HT-29 (cell line): Measurements from ENCODE around the gene EID3. TPM values are rescaled to one million over a fixed set of nuclear protein-coding genes. Genes with fewer than 3 reads are reported as not detected.
"Not testable (repeated sequence)": the region's sequence is repeated elsewhere in the genome, so short reads cannot be mapped to it uniquely, and the experiment has no call there.

ENCODE experiments used
- DNase-seq: peaks from one replicate; pipeline ENCODE4 v3.0.0-alpha.2; 2015; ENCODE audit warnings: low spot score
- total RNA-seq: library from RNA; depleted of rRNA; stranded (reverse); fragments of >200 nt; shearing (Covaris generic); gene quantifications from 2 replicates; pipeline ENCODE4 v1.2.3, GENCODE V29; 2014

Gene EID3
- total RNA-seq, 1 experiment from 2014 or later, result 8.7 TPM

DNA sequence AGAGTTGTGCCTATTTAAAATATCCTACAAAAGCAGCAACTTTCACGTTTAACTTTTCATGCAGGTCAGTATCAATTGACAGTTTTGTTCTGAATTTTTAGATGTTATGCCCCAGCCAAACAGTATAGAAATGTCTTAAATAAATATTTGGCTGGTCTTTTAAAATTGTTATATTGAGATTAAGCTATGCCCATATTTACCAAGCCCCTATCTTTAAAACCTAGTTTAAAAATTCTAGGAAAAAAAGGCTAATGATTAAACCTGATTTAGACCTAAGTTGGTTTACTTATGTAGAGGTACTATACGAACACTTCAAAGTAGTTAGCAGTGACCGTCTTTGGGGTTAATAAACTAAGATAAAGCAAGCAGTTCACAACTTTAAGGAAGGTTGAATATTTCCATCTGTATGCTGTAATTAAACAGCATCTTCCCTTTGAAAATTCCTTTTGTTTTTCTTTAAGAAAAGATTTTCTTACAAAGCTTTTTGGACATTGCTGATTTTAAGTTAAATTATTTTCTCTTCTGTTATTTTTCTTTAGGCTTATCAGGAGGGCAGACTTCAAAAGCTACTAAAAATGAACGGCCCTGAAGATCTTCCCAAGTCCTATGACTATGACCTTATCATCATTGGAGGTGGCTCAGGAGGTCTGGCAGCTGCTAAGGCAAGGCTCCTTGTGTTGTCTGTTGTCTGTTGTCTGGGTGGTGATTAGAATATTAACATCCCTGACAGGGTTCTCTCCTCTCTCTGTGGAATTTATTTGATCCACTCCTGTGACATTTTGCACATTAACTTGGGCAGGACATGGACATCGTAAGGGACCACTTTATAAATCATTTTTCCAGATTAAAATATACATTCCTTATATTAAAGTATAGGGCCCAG is 7.5 kb downstream of the EID3 start:
- DNase-seq, result no peak

- no peak for DNase-seq
Measured at GRCh38 chr12:104312202-104312601, 8.7 kb downstream of the EID3 start.

- no peak for DNase-seq
Measured at GRCh38 chr12:104312654-104313053, 9.1 kb downstream of the EID3 start.

DNA sequence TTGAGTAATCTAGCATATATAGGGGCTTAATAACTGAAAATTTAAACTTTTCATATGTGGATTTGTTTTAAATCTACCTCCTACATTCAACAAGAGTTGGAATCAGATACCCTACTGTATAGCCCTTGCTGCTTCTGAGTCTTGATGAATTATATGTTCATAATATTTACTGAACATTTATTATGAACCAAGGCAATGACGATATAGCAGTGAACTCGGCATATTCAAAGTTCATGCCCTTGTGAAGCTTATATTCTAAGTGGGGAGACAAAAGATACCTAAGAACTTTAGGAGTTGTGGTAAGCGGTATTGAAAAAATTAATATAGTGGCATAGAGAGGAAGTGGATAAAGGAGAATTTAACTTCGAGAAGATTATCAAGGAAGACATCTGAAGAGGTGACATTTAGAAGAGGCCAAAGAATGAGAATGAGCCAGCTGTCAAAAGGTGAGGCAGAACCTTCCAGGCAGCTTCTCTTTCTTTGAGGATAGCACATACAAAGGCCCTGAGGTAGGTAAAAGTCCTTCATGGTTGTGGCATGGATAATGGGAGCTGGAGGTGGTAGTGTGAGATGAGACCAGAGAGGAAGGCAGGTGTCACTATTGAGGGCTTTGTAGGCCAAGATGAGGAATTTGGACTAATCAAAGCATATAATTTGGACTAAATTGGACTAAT is 10.2 kb downstream of the EID3 start:
- no peak for DNase-seq

DNA sequence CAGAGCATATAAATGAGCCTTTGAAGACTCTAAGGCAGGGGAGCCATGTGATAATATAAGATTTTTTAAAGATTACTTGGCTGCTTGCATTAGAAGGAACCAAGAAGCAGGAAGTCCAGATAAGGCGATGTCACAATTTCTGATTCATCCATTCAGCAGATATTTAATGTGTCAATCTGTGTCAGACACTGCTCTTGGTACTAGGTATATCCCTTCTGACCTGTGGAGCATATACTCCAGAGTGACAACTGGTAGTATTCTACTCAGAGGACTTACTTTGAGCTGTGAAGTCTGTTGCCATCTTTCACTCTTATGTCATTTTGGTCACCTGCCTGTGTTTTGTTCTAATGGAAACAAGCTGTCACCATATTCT is 10.7 kb downstream of the EID3 start:
- DNase-seq, result no peak

- DNase-seq, result no peak
Measured at GRCh38 chr12:104315326-104316224, 12.0 kb downstream of the EID3 start.

GRCh38 chr12:104316936-104317335 is 13.4 kb downstream of the EID3 start:
- no peak for DNase-seq

- DNase-seq, result no peak
Measured at GRCh38 chr12:104317538-104318210, 14.1 kb downstream of the EID3 start.

GRCh38 chr12:104319028-104319427 is 15.5 kb downstream of the EID3 start:
- DNase-seq, result no peak

DNA sequence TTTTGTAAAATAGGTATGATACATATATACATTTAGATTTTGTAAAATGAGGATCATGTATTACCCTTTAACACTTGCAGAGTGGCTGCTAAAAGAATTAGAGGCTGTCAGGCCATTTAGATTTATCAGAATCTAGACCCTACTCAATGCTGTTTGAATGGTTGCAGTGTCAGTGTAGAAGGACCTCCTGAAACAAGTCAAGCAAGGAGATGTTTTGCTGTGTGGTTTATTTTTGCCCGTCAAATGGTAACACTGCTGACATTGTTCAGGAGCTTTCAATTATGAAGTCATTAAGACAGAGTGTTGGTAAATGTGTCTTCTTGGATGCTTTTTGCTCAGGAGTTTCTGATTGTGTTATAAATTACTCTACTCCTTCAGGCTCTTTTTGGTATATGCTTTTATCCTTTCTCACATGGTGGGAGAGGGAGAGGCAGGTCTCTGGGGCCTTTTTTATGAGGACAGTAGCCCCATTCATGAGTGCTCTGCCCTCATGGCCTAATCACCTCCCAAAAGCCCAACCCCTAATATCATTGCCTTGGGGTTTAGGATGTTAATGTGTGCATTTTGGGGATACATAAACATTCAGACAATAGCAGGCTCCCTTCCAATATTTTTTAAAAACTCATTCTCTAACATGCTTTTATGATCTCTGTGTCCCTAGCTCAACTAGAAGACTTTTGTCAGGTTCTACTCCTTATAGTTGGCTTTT is 16.5 kb downstream of the EID3 start:
- DNase-seq, result no peak

DNA sequence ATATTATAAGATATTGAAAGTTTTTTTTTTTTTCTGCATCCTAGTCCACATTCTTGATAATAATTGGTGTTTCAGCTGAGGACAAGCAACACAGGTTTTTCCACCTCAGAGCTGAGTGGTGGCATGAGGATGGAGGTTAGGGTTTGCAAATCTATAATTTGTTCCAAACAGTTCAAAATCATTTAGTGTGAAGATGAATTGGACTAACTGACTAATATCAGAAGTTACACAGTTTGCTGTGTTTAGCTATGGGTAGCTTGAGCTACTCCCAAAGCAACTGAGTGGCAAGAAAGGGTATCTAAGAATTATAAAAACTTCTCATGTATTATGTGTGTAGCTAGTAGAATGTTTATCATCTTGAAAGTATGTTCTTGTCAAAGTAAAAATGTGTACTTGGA is 17.1 kb downstream of the EID3 start:
- DNase-seq, result no peak

- no peak for DNase-seq
Measured at GRCh38 chr12:104321949-104322348, 18.4 kb downstream of the EID3 start.

- not testable (repeated sequence) for DNase-seq
Measured at GRCh38 chr12:104322533-104322932, 19.0 kb downstream of the EID3 start.

GRCh38 chr12:104323899-104324298 is 20.4 kb downstream of the EID3 start:
- DNase-seq, result no peak

DNA sequence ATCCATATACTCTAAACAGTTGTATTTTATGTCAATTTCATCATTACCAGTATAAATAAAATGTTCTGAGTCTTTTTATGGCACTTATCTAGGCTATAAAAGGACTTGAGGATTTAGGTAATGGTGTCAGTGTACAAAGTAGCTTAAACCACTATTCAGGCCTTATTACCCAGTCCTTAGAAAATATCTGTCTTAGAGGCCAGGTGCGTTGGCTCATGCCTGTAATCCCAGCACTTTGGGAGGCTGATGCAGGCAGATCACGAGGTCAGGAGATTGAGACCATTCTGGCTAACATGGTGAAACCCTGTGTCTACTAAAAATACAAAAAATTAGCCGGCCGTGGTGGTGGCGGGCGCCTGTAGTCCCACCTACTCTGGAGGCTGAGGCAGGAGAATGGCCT is 24.7 kb downstream of the EID3 start:
- not testable (repeated sequence) for DNase-seq

GRCh38 chr12:104328790-104329189 is 25.3 kb downstream of the EID3 start:
- DNase-seq, result no peak

DNA sequence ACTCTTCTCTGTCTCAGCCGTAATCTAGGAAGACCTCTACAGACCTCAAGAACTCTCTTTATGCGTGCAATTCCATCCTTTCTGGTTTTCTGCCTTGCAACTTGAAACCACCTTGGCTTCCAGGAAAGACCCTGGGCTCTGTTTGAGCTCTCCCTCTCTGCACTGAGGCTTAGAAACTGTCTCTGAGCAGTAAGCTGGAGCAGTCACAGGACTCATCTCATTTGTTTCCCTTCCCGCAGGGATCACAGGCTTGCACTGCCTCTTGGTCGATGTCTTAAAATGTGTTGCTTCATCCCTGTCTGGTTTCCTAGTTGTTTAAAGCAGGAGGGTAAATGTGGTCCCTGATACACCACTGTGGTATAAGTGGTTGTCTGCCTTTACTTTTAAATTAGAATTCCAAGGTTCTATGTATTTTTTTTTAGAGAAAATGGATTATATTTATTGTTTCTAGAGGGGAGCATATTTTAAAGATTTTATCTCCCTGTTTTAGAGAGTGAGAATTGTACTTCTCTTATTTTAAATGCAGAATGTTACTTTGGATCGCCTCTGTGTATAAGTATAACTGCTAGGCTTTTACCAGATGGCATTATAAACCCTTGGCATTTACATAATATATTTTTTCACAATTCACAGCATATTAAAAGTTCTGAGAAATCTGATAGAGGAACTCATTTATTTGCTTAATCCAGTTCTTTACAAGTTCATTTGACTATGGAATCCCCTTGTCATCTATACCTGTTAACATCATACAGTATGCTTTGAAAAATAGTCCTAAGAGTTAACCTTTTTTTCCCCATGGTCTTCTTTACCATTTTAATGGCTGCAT is 26.4 kb downstream of the EID3 start:
- DNase-seq, result no peak

GRCh38 chr12:104331376-104331775 is 27.8 kb downstream of the EID3 start:
- no peak for DNase-seq

GRCh38 chr12:104332273-104332672 is 28.7 kb downstream of the EID3 start:
- DNase-seq, result not testable (repeated sequence)

- no peak for DNase-seq
Measured at GRCh38 chr12:104333692-104334255, 30.2 kb downstream of the EID3 start.
